ENCODE measurements around the gene HMCES.

The HMCES gene

GRCh38 chr3:129278439-129278965 lies at the start of gene HMCES:
Gene HMCES (plus strand): TSS chr3:129278870. CDS start chr3:129279733, 863 bp downstream.
- peak; percentile 82 for DNase-seq

- DNase-seq: peak; percentile 81
These were observed 49.6 kb upstream of the HMCES start for GRCh38 chr3:129228891-129229585.

GRCh38 chr3:129230311-129231019 lies 48.2 kb upstream of the HMCES start:
- peak; percentile 73 for DNase-seq

GRCh38 chr3:129231331-129232119 lies 47.1 kb upstream of the HMCES start:
- DNase-seq: no peak

GRCh38 chr3:129233538-129233937 lies 45.1 kb upstream of the HMCES start:
- no peak for DNase-seq

- DNase-seq: no peak
These were observed 44.2 kb upstream of the HMCES start for GRCh38 chr3:129234441-129234840.

GRCh38 chr3:129235344-129235917 lies 43.2 kb upstream of the HMCES start:
- DNase-seq: no peak

GRCh38 chr3:129238945-129239705 lies 39.5 kb upstream of the HMCES start:
- DNase-seq: peak; percentile 24

GRCh38 chr3:129239991-129240390 lies 38.7 kb upstream of the HMCES start:
- no peak for DNase-seq

GRCh38 chr3:129240436-129240835 lies 38.2 kb upstream of the HMCES start:
- DNase-seq: peak; percentile 36

GRCh38 chr3:129245141-129245540 lies 33.5 kb upstream of the HMCES start:
- DNase-seq: no peak

- peak; percentile 88 for DNase-seq
These were observed 32.9 kb upstream of the HMCES start for GRCh38 chr3:129245641-129246306.

- DNase-seq: no peak
These were observed 32.0 kb upstream of the HMCES start for GRCh38 chr3:129246636-129247035.

GRCh38 chr3:129248286-129248979 lies 30.2 kb upstream of the HMCES start:
- DNase-seq: no peak

GRCh38 chr3:129249284-129250065 lies 29.2 kb upstream of the HMCES start, which contains the start of gene COPG1:
Gene COPG1 (plus strand): TSS chr3:129249606. CDS start chr3:129249710, 104 bp downstream.
- peak; percentile 89 for DNase-seq

GRCh38 chr3:129252748-129253147 lies 25.9 kb upstream of the HMCES start:
- no peak for DNase-seq

GRCh38 chr3:129254536-129255230 lies 24.0 kb upstream of the HMCES start:
- DNase-seq: no peak

- no peak for DNase-seq
These were observed 22.4 kb upstream of the HMCES start for GRCh38 chr3:129256270-129256669.

GRCh38 chr3:129257609-129258008 lies 21.1 kb upstream of the HMCES start:
- no peak for DNase-seq

All from fibroblast of upper back skin (primary cell).